Kidney (tissue), 14 donors: Measurements from ENCODE around the gene CCL5. TPM values are rescaled to one million over a fixed set of nuclear protein-coding genes. Genes with fewer than 3 reads are reported as not detected.

Source experiments
- DNase-seq, 5 donors: peaks; one replicate each; pipeline ENCODE4 v3.0.0-alpha.2; 2013 to 2020
- FAIRE-seq: peaks from 2 replicates; lab custom pipeline; 2012; peaks lifted over from hg19 to GRCh38; lab: Jason Lieb, UNC
- H3K27ac ChIP-seq, 2 donors: one replicate each; pipeline ENCODE4 v1.7.0; 2013; ENCODE audit warnings: low read depth in 2 of 2, low read length in 2 of 2, inconsistent platforms in 1 of 2
- H3K27me3 ChIP-seq: one replicate; pipeline ENCODE4 v1.7.1; 2013; ENCODE audit warnings: low read length, inconsistent platforms; ENCODE audit not compliant: control insufficient read depth, insufficient read depth
- H3K36me3 ChIP-seq, 3 donors: one replicate each; pipeline versions ENCODE4 v1.7.0 to v1.7.1; 2013; ENCODE audit warnings: low read length in 3 of 3, control low read depth in 1 of 3, inconsistent platforms in 1 of 3; ENCODE audit not compliant: insufficient read depth in 3 of 3, control insufficient read depth in 2 of 3
- H3K4me1 ChIP-seq, 3 donors: one replicate each; pipeline versions ENCODE4 v1.7.0 to v1.7.1; 2013; ENCODE audit warnings: low read length in 3 of 3, inconsistent platforms in 1 of 3, low read depth in 1 of 3; ENCODE audit not compliant: control insufficient read depth in 2 of 3, insufficient read depth in 2 of 3
- H3K4me3 ChIP-seq, 3 donors: one replicate each; pipeline versions ENCODE4 v1.7.0 to v1.8.1; 2013; ENCODE audit warnings: low read length in 3 of 3, control low read depth in 1 of 3, inconsistent platforms in 1 of 3
- H3K9ac ChIP-seq, 3 donors: one replicate each; pipeline versions ENCODE4 v1.7.0 to v1.7.1; 2013; ENCODE audit warnings: low read length in 3 of 3, control low read depth in 1 of 3, inconsistent platforms in 1 of 3
- H3K9me3 ChIP-seq, 3 donors: one replicate each; pipeline versions ENCODE4 v1.7.0 to v1.7.1; 2013; ENCODE audit warnings: low read length in 3 of 3, control low read depth in 1 of 3, inconsistent platforms in 1 of 3; ENCODE audit not compliant: control insufficient read depth in 2 of 3, insufficient read depth in 1 of 3
- intact Hi-C: fragments of 100-400 bp; cut with DNase I; formaldehyde crosslinking; loops from one replicate; pipeline ENCODE4 v1.11.1; 2022
- polyA plus RNA-seq: library from polyadenylated mRNA; stranded (reverse); fragments of 350-450 nt; fragmentation: Illumina TruSeq; extraction: RNeasy Lipid Tissue Mini Kit (QIAGEN cat#74804); gene quantifications from one replicate; pipeline ENCODE4 v1.2.3, GENCODE V29; 2014; ENCODE audit warnings: low read depth, low replicate concordance; ENCODE audit not compliant: insufficient read depth
- total RNA-seq: library from RNA; stranded (reverse); fragmentation: NEBNext Ultra II Directional; extraction: Animal tissue kit (Norgen Biotek cat#: 25700); gene quantifications from one replicate; pipeline ENCODE4 v1.2.1, GENCODE V29; 2021
- TF ChIP-seq, protein P1 (sequence below): IDR thresholded peaks from 3 replicates; pipeline ENCODE4 v1.5.1; 2012; ENCODE audit warnings: mild to moderate bottlenecking, moderate library complexity, borderline replicate concordance; ENCODE audit not compliant: insufficient read depth; ENCODE audit errors: extremely low read depth
- donor health status: control.
- donor health status: control.
- donor health status: control.
- donor health status: control.
- donor health status: control.
- donor health status: DM: yes; HTN: yes; CAD: no.
- donor health status: Normal renal cell carcinoma (clear cell type).

The CCL5 gene
- total and polyA plus RNA-seq, 2 donors from 2014 or later: 4.2 to 10.3 TPM

DNA sequence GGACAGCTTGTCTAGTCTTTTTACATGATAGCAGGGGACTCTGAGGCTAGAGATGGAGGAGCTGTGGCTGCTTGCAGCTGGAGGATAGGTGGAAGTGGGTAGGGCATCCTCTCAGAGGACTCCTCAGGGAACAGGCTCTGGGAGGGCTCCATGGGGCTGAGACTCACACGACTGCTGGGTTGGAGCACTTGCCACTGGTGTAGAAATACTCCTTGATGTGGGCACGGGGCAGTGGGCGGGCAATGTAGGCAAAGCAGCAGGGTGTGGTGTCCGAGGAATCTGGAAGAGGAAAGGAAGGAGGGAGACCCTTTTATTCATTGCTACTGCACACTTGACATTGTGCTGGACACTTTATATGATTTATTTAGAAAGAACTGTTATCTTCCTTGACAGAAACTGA lies 1.8 kb downstream of the CCL5 start:
- Histone ChIP-seq H3K4me1 (peaks cover 0 to 3% (median 0%) of the 10 kb centered on the region in 3 donors), H3K9ac (no peak overlapping the region), H3K9me3 (no peaks in the 10 kb centered on the region), H3K27ac (no peak overlapping the region), H3K27me3 (no peaks in the 10 kb centered on the region), H3K4me3 (no peak overlapping the region), H3K36me3 (no peaks in the 10 kb centered on the region)
- FAIRE-seq (no peak), DNase-seq (no peak)
- intact Hi-C loops: no loop called here
- TF ChIP-seq, protein P1, sequence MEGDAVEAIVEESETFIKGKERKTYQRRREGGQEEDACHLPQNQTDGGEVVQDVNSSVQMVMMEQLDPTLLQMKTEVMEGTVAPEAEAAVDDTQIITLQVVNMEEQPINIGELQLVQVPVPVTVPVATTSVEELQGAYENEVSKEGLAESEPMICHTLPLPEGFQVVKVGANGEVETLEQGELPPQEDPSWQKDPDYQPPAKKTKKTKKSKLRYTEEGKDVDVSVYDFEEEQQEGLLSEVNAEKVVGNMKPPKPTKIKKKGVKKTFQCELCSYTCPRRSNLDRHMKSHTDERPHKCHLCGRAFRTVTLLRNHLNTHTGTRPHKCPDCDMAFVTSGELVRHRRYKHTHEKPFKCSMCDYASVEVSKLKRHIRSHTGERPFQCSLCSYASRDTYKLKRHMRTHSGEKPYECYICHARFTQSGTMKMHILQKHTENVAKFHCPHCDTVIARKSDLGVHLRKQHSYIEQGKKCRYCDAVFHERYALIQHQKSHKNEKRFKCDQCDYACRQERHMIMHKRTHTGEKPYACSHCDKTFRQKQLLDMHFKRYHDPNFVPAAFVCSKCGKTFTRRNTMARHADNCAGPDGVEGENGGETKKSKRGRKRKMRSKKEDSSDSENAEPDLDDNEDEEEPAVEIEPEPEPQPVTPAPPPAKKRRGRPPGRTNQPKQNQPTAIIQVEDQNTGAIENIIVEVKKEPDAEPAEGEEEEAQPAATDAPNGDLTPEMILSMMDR: no peak

DNA sequence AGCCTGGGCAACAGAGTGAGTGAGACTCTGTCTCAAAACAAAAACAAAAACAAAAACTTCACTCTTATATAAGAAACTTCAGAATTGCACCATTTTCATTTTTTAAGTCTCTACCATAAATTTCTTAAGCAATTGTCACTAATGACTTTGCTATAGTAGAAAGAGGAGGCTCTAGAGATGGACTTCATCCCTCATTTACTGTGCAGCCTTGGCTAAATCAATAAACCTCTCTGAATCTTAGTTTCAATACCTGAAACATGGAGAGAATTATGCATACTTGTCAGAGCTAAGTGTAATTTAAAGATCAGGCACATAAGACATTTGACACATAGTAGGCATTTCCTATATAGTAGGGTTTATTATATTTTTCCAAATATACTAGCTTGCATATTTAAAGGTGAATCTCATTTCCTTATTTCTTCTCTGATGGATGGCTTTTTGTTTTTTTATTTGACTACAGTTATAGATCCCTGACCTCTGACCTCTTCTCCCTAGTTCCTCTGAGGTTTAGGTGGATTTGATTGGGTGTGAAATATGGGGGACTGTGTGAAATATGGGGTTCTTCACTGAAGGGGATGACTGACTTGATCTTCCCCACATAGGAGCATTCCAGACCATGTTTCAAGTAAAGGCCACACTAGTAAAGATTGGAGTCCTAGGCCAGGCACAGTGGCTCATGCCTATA lies 2.7 kb downstream of the CCL5 start:
- no peaks in the 10 kb centered on the region for H3K36me3 ChIP-seq
- H3K4me3 ChIP-seq: no peak overlapping the region
- no peaks in the 10 kb centered on the region for H3K9me3 ChIP-seq
- TF ChIP-seq, protein P1: no peak
- H3K4me1 ChIP-seq: peaks cover 0 to 3% (median 0%) of the 10 kb centered on the region in 3 donors
- no peak overlapping the region for H3K27ac ChIP-seq
- intact Hi-C loops: no loop called here
- no peak overlapping the region for H3K9ac ChIP-seq
- FAIRE-seq: no peak
- no peak for DNase-seq
- no peaks in the 10 kb centered on the region for H3K27me3 ChIP-seq

DNA sequence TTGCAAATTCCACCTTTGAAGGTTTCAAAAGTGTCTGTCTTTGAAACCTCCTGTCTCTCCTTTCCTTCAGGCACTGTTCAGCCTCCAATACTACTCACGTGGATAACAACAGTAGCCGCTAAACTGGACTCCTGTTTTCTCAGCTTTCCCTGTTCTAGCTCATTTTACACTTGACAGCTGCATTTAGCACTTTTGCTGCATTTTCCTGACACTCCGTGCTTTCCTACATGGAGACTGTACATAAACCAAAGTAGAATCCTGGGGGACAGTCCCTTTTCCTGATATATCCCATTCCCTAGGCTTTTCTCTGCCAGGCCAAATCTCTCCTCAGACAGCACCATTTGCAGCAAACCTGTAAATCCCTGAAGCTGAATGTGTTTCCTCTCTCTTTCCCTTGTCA lies 3.6 kb downstream of the CCL5 start:
- TF ChIP-seq, protein P1: no peak
- Histone ChIP-seq H3K27me3 (no peaks in the 10 kb centered on the region), H3K4me3 (no peak overlapping the region), H3K9me3 (no peaks in the 10 kb centered on the region), H3K27ac (no peak overlapping the region), H3K4me1 (peaks cover 0 to 3% (median 0%) of the 10 kb centered on the region in 3 donors), H3K9ac (no peak overlapping the region), H3K36me3 (no peaks in the 10 kb centered on the region)
- DNase-seq (no peak), FAIRE-seq (no peak)
- intact Hi-C loops: no loop called here

DNA sequence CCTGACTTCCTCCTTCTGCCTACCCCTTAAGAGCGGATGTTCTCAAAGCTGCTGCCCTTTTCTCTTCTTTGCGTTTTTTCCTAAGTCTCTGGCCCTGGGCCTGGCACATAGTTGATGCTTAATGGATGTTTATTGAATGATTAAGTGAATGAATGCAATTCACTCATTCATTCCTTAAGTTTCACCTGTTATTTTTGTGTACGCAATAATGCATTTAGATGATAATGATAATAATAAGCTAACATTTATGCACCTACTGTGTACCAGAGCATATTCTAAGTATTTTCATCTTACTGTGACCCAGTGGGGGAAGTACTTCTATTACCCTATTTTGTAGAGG lies 4.4 kb downstream of the CCL5 start:
- no peak overlapping the region for H3K4me3 ChIP-seq
- no peaks in the 10 kb centered on the region for H3K9me3 ChIP-seq
- no peaks in the 10 kb centered on the region for H3K36me3 ChIP-seq
- no peak overlapping the region for H3K9ac ChIP-seq
- no peak for DNase-seq
- TF ChIP-seq, protein P1: no peak
- intact Hi-C loops: no loop called here
- FAIRE-seq: no peak
- H3K27me3 ChIP-seq: no peaks in the 10 kb centered on the region
- peaks cover 0 to 3% (median 0%) of the 10 kb centered on the region in 3 donors for H3K4me1 ChIP-seq
- H3K27ac ChIP-seq: no peak overlapping the region
